ENCODE measurements around the gene OR51A2.
"Not testable (repeated sequence)": the region's sequence is repeated elsewhere in the genome, so short reads cannot be mapped to it uniquely, and the experiment has no call there.

OR51A2 gene

DNA sequence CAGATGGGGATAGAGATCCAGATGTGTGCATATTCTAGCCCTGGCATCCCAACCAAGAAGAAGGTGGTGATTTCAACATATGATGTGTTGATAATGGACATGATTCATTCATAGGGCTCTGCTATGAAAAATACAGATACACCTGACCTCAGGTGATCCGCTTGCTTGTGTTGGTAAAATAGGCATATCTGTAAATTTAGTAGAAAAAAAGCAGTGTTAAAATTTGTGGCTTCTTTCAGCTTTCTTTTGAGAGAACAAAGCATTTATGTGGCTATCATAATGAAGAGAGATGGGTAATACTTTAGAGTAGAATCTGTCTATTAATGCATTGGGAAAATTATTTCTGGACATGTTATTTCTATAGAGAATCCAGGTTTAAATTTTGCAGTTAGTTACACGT lies at the start of gene OR51A2:
TSS of gene OR51A2 (minus strand) at position 101 of the 400 bp plus-strand sequence. CDS start at position 101, 0 bp downstream.
- not testable (repeated sequence) for DNase-seq

DNA sequence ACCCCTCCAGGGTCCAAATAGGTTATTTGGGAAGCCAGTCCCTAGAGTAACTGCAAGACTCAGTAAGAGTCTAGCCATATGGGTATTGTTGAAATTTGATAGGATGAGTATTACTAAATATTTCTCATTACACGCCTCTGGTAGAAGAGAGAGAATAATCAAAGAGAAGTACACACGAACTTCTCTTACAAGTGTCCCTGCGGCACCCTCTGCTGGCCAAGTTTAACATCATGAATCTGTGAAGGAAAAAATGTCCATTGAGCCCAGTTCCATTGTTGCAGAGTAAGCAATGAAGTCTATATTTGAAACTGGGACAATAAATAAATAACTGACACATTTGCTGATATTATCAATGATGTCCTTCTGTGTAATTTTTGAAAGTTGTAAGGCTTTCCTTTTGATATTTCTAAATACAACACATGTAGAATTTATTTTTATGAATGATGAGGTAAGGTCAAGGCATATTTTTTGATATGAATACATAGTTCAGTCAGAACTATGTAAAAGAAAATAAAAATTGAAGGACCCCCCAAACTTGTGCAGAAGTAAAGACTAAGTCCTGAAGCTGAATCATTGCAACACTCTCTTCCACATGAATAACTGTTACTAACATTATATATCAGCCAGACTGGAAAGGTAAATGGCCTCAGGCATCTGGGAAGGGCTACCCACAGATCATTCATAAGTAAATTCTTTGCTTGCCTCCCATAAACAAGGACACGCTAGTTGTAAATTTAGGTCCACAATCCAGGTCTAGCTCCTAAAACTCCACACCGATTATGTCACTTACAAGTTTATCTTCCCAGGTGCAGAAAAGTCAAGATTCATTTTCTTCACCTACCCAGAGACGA lies 49.1 kb upstream of the OR51A2 start:
- no peak for DNase-seq

DNA sequence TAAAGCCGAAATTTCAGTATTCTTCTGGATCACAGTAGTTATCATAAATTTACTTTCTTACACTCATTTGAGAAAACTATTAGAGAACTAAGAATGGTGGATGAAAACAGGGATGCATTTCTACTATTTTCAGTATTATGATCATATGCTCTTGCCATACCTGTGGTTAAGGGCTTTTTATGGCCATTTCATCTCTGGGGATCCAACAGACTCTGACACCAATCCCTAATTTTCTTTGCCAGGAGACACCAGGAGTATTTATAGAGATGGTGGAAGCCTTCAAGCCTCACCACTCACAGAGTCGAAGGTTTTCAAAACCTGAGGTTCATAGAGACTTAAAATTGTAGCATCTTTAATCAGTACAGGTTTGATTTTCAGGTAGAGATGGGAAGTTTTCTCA lies 39.0 kb upstream of the OR51A2 start, which contains the start of gene OR51L1:
TSS of gene OR51L1 (plus strand) at position 301 of the 400 bp plus-strand sequence. CDS start 4,132 bp downstream, outside the sequence.
- DNase-seq: no peak

DNA sequence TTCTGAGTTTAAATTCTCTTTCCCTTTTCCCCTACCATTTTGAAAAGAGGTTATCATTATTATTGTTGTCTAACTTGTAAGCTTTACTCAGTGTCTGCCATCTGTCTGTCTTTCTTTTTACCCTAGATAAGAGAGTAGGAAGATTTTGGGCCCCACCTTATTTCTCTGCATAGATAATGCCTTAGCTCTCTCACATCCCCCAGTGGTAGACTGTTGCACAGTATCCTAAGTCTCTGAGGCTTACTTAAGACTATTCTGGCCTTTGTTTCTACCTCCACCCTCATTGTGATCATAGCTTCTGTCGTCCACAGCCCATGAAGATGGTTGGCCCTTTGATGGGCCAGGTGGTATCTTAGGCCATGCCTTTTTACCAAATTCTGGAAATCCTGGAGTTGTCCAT lies 35.5 kb upstream of the OR51A2 start:
- DNase-seq: no peak

DNA sequence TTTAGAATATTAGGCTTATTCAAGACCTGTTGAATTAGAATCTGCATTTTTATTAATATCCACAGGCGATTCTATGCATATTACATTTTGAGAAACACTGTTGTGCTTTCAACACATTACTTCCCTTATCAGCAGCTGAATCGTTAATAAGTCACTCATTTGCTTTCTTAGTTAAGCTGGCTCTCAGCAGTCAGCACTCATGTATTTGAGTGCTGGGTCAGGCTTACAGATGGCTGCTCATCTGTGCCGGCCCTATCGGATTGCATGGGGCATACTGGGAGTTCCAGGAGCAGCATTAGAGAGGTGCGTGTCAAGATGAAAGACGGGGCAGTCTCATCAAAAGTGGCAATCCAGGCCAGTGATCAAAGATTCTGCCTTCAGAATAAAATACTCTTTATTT lies 28.3 kb upstream of the OR51A2 start:
- no peak for DNase-seq

DNA sequence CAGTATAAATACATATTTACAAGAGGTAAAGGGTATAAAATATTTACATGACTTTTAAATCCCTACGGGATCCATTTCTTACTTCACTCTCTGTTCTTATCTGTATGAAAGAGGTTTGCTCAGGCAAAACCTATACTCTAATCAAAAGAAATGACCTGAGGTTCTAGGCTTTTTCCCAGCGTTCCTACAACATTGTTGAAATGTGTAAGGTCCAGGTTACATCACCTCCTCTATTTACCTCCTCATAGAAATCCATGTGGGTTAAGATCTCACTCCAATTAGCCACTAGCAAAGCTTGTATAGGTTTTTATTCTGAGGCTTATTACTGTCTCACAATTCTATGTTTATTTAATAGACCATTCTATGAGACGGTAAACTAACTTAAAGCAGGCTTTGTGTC lies 27.2 kb upstream of the OR51A2 start:
- no peak for DNase-seq

GRCh38 chr11:4979036-4979435 lies 23.5 kb upstream of the OR51A2 start:
- DNase-seq: no peak

- DNase-seq: no peak
Measured at GRCh38 chr11:4975436-4975835, 19.9 kb upstream of the OR51A2 start.

GRCh38 chr11:4962816-4963215 lies 7.3 kb upstream of the OR51A2 start:
- DNase-seq: no peak

DNA sequence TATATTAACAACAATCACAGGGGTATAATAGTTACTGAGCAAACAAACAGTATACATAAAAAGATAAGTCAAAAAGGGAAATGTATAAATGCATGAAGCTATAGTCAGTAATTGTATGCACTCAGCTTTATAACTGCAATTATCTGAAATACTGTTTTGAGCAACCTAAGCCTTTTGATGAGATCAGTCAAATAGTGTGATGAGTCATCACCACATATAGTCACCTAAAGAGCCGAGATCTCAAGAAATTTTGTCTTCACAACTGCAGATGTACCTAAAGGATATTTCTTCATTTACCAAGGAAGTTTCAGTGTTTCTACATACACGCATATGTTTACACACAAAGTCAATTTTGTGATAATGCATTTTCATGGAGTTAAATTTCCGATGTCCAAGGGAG lies 5.4 kb upstream of the OR51A2 start:
- DNase-seq: no peak

- no peak for DNase-seq
Measured at GRCh38 chr11:4957396-4957795, 1.9 kb upstream of the OR51A2 start.

DNA sequence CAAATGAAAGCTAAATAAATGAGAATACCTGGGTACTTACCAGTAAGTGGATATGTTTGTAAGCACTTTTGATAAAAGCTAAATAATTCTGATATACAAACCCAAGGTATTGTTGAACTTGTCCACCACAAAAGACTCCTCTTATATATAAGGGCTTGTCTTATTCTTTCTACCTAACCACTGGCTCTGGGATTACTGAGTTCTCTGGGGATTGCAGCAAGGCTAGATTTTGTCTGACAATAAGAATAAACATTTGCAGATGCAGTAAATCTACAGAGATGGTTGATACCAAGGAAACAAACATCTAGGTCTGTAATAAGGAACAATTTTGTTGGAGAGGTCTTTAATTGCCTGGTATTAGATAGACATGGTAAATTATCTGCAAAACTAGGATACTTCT lies 8.0 kb downstream of the OR51A2 start, which contains the start of gene OR51A4:
TSS of gene OR51A4 (minus strand) at position 101 of the 400 bp plus-strand sequence. CDS start 505 bp downstream, outside the sequence.
- DNase-seq: no peak

DNA sequence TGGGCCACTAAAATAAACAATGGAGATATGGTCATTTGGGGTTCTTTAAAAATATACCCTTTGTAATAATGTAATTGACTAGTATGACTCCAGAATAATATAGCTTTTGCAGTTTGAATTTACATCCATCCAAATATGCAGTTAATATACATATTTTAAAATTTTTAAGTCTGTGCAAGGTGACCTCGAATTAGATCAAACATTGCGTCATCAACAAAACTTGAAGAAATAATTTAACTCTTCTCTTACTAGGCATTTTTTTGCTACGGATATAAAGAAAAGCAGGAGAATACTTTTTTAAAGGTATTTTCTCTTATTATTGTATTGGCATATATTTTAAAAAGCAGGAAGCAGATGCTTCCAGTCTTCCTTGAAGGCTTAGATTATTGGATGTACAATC lies 18.8 kb downstream of the OR51A2 start:
- no peak for DNase-seq

DNA sequence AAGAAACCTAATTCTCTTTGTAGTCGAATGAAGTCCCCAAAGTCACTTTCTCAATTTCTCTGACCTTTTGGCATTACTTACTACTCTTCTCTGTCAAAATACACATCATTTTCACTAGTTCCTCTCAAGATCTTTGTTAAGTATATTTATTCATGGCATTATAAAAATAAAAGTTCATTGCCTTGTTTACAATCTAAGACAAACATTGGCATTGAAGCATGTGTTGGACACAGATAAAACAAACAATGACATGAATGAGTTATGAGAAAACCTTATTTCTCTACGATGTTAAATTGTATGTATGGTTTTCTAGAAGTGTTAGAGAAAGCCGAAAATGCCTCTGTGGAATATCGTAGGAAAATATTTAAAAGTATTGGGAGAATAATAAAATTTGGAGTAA lies 22.8 kb downstream of the OR51A2 start:
- no peak for DNase-seq

GRCh38 chr11:4926608-4927007 lies 28.9 kb downstream of the OR51A2 start:
- DNase-seq: no peak

GRCh38 chr11:4924239-4924638 lies 31.3 kb downstream of the OR51A2 start, which contains the start of gene OR51G1:
TSS of gene OR51G1 (minus strand) at chr11:4924339. CDS start at chr11:4924339, 0 bp downstream.
- DNase-seq: no peak

GRCh38 chr11:4922304-4922703 lies 33.2 kb downstream of the OR51A2 start:
- DNase-seq: no peak

DNA sequence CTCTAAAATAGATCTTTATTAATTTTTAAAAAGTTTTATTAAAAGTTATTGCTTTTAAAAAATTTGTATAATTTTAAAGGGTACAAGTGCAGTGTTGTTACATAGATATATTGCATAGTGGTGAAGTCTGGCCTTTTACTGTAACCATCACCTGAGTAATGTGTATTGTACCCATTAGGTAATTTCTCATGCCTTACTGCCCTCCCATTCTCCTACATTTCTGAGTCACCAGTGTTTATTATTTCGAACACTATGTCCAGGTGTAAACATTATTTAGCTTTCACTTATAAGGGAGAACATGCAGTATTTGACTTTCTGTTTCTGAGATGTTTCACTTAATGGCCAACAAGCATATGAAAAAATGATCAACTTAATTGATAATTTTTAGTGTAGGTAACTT lies 33.7 kb downstream of the OR51A2 start:
- DNase-seq: no peak

GRCh38 chr11:4919250-4919649 lies 36.3 kb downstream of the OR51A2 start, which contains the start of gene OR51G2:
TSS of gene OR51G2 (minus strand) at chr11:4919350. CDS start at chr11:4915663, 3,687 bp downstream.
- DNase-seq: no peak

- DNase-seq: no peak
Measured at GRCh38 chr11:4916581-4916980, 38.9 kb downstream of the OR51A2 start.

Data from amniotic stem cell (primary cell).